Stimulated activated CD4-positive, alpha-beta T cell treated with anti-CD3 and anti-CD28 coated beads, Interleukin-4, amount 100 ng/mL, for 48 hours (primary cell): ENCODE data around the gene RETREG1.

Source experiments
- DNase-seq, 2 donors: peaks; one replicate each; pipeline ENCODE4 v3.0.0-alpha.2; 2020; ENCODE audit warnings: low read depth in 2 of 2

RETREG1 gene

GRCh38 chr5:16524286-16524685, 92.5 kb downstream of the RETREG1 start:
- no peak for DNase-seq

- DNase-seq, result no peak
Observed at GRCh38 chr5:16521521-16522483, 95.0 kb downstream of the RETREG1 start.

- no peak for DNase-seq
Observed at GRCh38 chr5:16520841-16521240, 96.0 kb downstream of the RETREG1 start.

GRCh38 chr5:16519435-16519834, 97.4 kb downstream of the RETREG1 start:
- DNase-seq, result no peak

- no peak for DNase-seq
Observed at GRCh38 chr5:16518606-16519005, 98.2 kb downstream of the RETREG1 start.

GRCh38 chr5:16515532-16515931, 101.3 kb downstream of the RETREG1 start:
- no peak for DNase-seq

- DNase-seq, result no peak
Observed at GRCh38 chr5:16510098-16510497, 106.7 kb downstream of the RETREG1 start.

GRCh38 chr5:16508730-16509531, 107.9 kb downstream of the RETREG1 start:
- DNase-seq, result no peak

- DNase-seq, result no peak
Observed at GRCh38 chr5:16507716-16508115, 109.1 kb downstream of the RETREG1 start.

- no peak for DNase-seq
Observed at GRCh38 chr5:16505904-16506303, 110.9 kb downstream of the RETREG1 start.

- DNase-seq, result no peak
Observed at GRCh38 chr5:16505140-16505891, 111.5 kb downstream of the RETREG1 start.

- DNase-seq, result no peak
Observed at GRCh38 chr5:16504571-16504970, 112.2 kb downstream of the RETREG1 start.

GRCh38 chr5:16502866-16503265, 113.9 kb downstream of the RETREG1 start:
- no peak for DNase-seq

GRCh38 chr5:16500024-16500423, 116.8 kb downstream of the RETREG1 start:
- no peak for DNase-seq

GRCh38 chr5:16497546-16497945, 119.3 kb downstream of the RETREG1 start:
- DNase-seq, result no peak

- DNase-seq, result no peak
Observed at GRCh38 chr5:16493261-16493660, 123.5 kb downstream of the RETREG1 start.

GRCh38 chr5:16492398-16493140, 124.2 kb downstream of the RETREG1 start:
- no peak for DNase-seq

- no peak for DNase-seq
Observed at GRCh38 chr5:16490911-16491310, 125.9 kb downstream of the RETREG1 start.

- no peak for DNase-seq
Observed at GRCh38 chr5:16489322-16489791, 127.4 kb downstream of the RETREG1 start.

GRCh38 chr5:16487456-16487855, 129.3 kb downstream of the RETREG1 start:
- DNase-seq, result no peak

GRCh38 chr5:16486711-16487111, 130.1 kb downstream of the RETREG1 start:
- DNase-seq, result no peak
